BLaER1 (cell line): ENCODE results near the gene MEIS1.

Experiments
- H3K27ac ChIP-seq: shearing (Covaris generic); formaldehyde crosslinking; 2 replicates; pipeline ENCODE4 v1.8.1; 2022
- H3K27me3 ChIP-seq: shearing (Covaris generic); formaldehyde crosslinking; 2 replicates; pipeline ENCODE4 v1.8.1; 2022
- H3K36me3 ChIP-seq: shearing (Covaris generic); formaldehyde crosslinking; 2 replicates; pipeline ENCODE4 v1.8.1; 2022
- H3K4me1 ChIP-seq: shearing (Covaris generic); formaldehyde crosslinking; 2 replicates; pipeline ENCODE4 v1.8.1; 2022
- H3K4me2 ChIP-seq: shearing (Covaris generic); formaldehyde crosslinking; 2 replicates; pipeline ENCODE4 v1.8.1; 2022
- H3K4me3 ChIP-seq: shearing (Covaris generic); formaldehyde crosslinking; 2 replicates; pipeline ENCODE4 v1.8.1; 2022
- H3K9ac ChIP-seq: shearing (Covaris generic); formaldehyde crosslinking; 2 replicates; pipeline ENCODE4 v1.8.1; 2022
- H3K9me3 ChIP-seq: shearing (Covaris generic); formaldehyde crosslinking; 2 replicates; pipeline ENCODE4 v1.8.1; 2022
- H4K20me1 ChIP-seq: shearing (Covaris generic); formaldehyde crosslinking; 2 replicates; pipeline ENCODE4 v1.8.1; 2022
- Cebpa-rat ChIP-seq: shearing (Covaris generic); IDR thresholded peaks from 2 replicates; pipeline ENCODE4 v1.8.1; 2022

MEIS1 gene

DNA sequence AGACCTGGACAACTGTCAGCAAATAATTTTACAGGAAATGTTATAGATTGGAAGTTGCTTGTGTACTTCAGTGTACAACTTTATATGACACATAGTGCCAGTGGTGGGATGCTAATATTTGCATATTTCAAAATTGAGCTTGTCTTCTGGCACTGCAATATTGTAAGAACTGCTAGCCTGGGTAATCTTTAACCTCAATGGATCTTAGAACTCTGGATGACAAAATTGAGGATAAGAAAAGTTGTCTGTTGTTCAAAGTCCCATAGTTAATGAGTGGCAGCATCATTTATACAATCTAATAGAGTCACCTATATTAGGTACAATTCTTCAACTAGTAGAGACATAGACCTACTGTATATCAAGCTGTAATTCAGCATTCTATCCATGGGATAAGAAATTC, 110.3 kb downstream of the MEIS1 start:
- Histone ChIP-seq H4K20me1 (no peaks in the 10 kb centered on the region), H3K36me3 (no peaks in the 10 kb centered on the region), H3K27ac (no peak overlapping the region), H3K27me3 (no peaks in the 10 kb centered on the region), H3K9me3 (no peaks in the 10 kb centered on the region), H3K4me3 (no peak overlapping the region), H3K9ac (no peak overlapping the region), H3K4me2 (no peak overlapping the region), H3K4me1 (no peaks in the 10 kb centered on the region)
- no peak for TF ChIP-seq Cebpa-rat

DNA sequence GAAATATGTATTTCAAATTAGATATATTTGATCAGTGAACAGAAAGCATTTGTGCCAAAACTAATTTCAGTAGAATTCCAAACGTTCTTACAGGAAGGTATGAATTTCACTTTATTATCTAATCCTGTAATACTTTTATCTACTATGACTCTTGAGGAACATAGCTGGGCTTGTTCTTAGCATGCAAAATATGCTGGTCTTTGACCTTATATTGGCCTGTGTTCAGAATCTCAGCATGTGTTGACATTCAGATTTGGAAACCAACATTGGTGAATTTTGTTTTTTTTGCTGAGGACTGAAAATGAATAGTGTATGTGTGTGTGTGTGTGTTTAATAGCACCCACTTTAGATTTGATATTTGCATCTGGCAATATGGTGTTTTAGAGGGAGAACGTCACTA, 112.2 kb downstream of the MEIS1 start:
- H3K4me3 ChIP-seq: no peak overlapping the region
- no peaks in the 10 kb centered on the region for H3K27me3 ChIP-seq
- no peak overlapping the region for H3K9ac ChIP-seq
- no peaks in the 10 kb centered on the region for H4K20me1 ChIP-seq
- H3K4me2 ChIP-seq: no peak overlapping the region
- no peaks in the 10 kb centered on the region for H3K9me3 ChIP-seq
- no peaks in the 10 kb centered on the region for H3K36me3 ChIP-seq
- H3K27ac ChIP-seq: no peak overlapping the region
- no peaks in the 10 kb centered on the region for H3K4me1 ChIP-seq
- TF ChIP-seq Cebpa-rat: no peak

DNA sequence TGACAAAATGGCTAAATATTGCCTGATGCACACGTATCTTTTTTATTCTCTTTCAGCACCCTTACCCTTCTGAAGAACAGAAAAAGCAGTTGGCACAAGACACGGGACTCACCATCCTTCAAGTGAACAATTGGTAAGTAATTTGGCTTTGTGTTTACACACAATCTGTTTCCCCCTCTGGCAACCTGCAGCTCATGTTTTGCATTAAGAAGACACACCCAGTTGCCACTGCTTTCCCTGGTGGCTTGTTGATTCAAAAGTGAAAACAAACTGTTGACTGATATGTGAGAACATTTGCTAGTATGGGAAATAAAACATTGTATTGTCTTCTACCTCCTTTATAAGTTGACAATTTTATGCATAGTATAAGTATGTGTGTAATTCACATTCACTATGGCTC, 113.0 kb downstream of the MEIS1 start:
- H3K4me3 ChIP-seq: no peak overlapping the region
- no peak overlapping the region for H3K9ac ChIP-seq
- H3K27me3 ChIP-seq: no peaks in the 10 kb centered on the region
- no peaks in the 10 kb centered on the region for H4K20me1 ChIP-seq
- no peaks in the 10 kb centered on the region for H3K9me3 ChIP-seq
- H3K4me2 ChIP-seq: no peak overlapping the region
- no peaks in the 10 kb centered on the region for H3K4me1 ChIP-seq
- H3K27ac ChIP-seq: no peak overlapping the region
- no peaks in the 10 kb centered on the region for H3K36me3 ChIP-seq
- TF ChIP-seq Cebpa-rat: no peak

DNA sequence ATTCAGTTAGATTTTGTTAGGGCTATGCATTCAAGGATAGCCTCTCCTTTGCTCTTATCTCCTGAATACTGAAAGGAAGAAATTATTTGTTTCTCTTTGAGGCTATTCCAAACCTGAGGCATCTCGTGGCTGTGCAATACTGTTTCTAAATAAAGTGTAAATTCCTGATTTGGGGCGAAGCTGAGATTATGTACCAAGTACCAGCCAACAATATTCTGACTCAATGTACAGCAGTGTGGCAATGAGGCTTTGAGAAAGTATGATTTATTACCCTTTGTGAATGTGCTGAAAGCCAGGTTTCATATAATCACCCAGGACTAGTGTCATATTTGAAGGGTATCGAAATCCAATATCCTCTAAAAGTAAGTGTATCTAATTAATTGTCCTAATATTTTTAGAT, 113.5 kb downstream of the MEIS1 start:
- Histone ChIP-seq H3K27me3 (no peaks in the 10 kb centered on the region), H3K4me3 (no peak overlapping the region), H3K4me2 (no peak overlapping the region), H3K9ac (no peak overlapping the region), H3K27ac (no peak overlapping the region), H3K9me3 (no peaks in the 10 kb centered on the region), H3K36me3 (no peaks in the 10 kb centered on the region), H4K20me1 (no peaks in the 10 kb centered on the region), H3K4me1 (no peaks in the 10 kb centered on the region)
- TF ChIP-seq Cebpa-rat: no peak

DNA sequence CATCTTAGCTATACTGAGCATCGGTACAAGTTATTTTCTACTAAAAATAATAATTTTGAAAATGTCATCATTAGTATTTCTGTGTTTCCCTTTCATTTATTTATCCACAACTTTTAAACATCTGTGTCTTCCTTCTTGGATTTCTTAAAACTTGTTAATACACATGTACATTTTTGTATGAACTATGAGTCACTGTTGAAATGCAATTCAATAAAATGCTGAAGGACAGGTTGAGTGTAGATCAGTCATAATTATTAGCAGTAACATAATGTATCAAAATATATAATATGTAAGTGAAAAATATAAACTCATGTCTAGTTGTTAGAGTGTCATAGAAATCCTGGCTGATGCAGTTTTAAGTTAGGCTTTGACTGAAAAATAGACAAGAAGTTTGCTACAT, 115.9 kb downstream of the MEIS1 start:
- H4K20me1 ChIP-seq: no peaks in the 10 kb centered on the region
- no peak overlapping the region for H3K4me3 ChIP-seq
- no peaks in the 10 kb centered on the region for H3K27me3 ChIP-seq
- no peak overlapping the region for H3K4me2 ChIP-seq
- H3K27ac ChIP-seq: no peak overlapping the region
- no peak for TF ChIP-seq Cebpa-rat
- H3K36me3 ChIP-seq: no peaks in the 10 kb centered on the region
- no peaks in the 10 kb centered on the region for H3K9me3 ChIP-seq
- no peak overlapping the region for H3K9ac ChIP-seq
- no peaks in the 10 kb centered on the region for H3K4me1 ChIP-seq

DNA sequence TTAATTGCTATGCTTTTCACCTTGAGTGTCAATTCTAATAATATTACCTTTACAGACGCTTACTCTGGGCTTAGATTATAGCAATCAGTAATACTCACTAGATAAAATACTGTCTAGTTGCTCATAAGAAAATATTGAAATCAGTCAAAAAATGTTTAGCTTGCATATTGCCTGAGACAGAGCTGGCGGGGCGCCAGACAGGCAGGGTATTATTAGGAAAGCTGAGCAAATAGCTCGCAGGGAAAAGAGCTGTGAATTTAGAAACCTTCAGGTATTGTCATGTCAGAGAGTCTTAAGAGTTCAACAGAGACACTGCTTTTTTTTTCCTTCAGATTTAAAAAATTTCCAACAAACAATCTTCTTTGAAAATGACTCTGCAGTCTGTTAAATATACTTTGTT, 118.4 kb downstream of the MEIS1 start:
- no peaks in the 10 kb centered on the region for H4K20me1 ChIP-seq

DNA sequence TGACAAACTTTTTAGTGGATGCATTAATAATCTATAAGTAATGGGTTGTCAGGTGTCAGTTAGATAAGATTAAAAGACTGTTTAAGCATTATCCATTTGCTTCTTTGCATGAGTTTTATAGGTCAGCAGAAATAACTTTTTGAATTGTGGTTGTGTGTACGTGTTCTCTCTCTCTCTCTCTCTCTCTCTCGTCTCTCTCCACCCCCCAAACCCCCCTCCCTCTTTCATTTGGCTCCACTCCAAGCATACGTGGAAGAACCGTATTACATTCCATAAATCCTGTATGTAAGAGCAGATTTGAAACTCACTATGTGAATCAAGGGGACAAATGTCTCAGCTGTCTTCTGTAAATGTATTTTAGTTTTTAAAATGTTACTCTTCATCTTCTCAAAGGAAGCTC, 120.2 kb downstream of the MEIS1 start:
- no peak overlapping the region for H3K9ac ChIP-seq
- H4K20me1 ChIP-seq: no peaks in the 10 kb centered on the region
- H3K9me3 ChIP-seq: no peaks in the 10 kb centered on the region
- no peak overlapping the region for H3K4me2 ChIP-seq
- no peaks in the 10 kb centered on the region for H3K27me3 ChIP-seq
- no peaks in the 10 kb centered on the region for H3K36me3 ChIP-seq
- no peaks in the 10 kb centered on the region for H3K4me1 ChIP-seq
- no peak overlapping the region for H3K27ac ChIP-seq
- no peak overlapping the region for H3K4me3 ChIP-seq
- no peak for TF ChIP-seq Cebpa-rat

More for the DNA sequence above, 118.4 kb downstream of the MEIS1 start:
- no peak for TF ChIP-seq Cebpa-rat
- no peaks in the 10 kb centered on the region for H3K27me3 ChIP-seq
- no peaks in the 10 kb centered on the region for H3K36me3 ChIP-seq
- H3K4me1 ChIP-seq: no peaks in the 10 kb centered on the region
- no peak overlapping the region for H3K27ac ChIP-seq
- H3K4me3 ChIP-seq: no peak overlapping the region
- H3K9ac ChIP-seq: no peak overlapping the region
- no peaks in the 10 kb centered on the region for H3K9me3 ChIP-seq
- no peak overlapping the region for H3K4me2 ChIP-seq

DNA sequence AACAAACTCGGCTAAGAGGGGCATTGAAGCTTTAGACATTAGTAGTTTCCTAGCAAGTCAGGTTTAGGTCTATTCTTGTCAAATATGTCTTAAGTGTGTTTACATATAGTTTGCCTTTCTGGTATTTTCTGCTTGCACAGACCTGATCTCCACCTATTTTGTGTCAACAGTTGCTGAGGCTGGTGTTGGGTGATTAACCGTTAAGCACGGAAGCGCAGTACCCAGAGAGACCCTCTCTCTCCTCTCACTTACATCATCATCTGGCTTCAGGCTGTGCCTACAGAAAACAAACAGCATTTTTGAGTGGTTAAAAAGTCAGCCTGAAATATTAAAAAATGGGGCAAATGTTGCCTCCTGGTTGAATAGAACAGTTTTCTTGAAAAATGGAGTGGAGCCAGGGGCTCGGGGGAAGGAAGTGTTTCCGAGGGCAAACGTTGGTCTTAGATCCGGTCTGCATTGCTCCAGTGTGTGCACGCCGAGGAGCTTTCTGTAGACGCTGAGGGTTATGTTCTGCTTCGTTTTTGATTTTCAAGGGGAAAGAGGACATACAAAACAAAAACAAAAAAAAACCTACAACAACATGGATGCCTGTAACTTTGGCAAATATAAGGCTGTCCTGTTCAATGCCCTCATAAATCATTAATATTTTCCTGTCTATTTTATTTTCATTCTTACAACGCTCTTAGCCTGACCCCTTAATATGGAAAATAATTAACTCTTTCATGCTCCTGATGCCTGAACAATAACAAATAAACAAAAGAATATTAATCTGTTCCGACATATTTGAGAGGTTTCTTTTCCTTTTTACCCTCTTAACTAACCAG, 120.8 kb downstream of the MEIS1 start:
- Histone ChIP-seq H3K36me3 (no peaks in the 10 kb centered on the region), H3K4me2 (no peak overlapping the region), H3K9me3 (no peaks in the 10 kb centered on the region), H3K27ac (no peak overlapping the region), H3K4me3 (no peak overlapping the region), H4K20me1 (no peaks in the 10 kb centered on the region), H3K9ac (no peak overlapping the region), H3K4me1 (no peaks in the 10 kb centered on the region), H3K27me3 (no peaks in the 10 kb centered on the region)
- no peak for TF ChIP-seq Cebpa-rat

DNA sequence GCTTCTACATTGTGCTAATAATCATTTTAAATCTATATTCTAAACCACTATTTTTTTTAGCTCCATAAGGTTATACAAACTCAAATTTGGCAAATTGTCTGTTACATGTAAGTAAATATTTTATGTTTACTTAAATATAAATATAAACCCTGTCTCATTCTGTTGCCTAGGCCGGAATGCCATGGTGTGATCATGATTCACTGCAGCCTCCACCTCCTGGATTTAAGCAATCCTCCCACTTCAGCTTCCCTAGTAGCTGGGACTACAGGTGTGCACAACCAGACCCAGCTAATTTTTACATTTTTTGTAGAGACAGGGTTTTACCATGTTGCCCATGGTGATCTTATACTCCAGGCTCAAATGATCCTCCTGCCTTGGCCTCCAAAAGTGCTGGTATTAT, 124.7 kb downstream of the MEIS1 start:
- no peak for TF ChIP-seq Cebpa-rat
- Histone ChIP-seq H3K9ac (no peak overlapping the region), H3K36me3 (no peaks in the 10 kb centered on the region), H3K4me1 (no peaks in the 10 kb centered on the region), H3K9me3 (no peaks in the 10 kb centered on the region), H3K27me3 (no peaks in the 10 kb centered on the region), H3K27ac (no peak overlapping the region), H4K20me1 (no peaks in the 10 kb centered on the region), H3K4me2 (no peak overlapping the region), H3K4me3 (no peak overlapping the region)

DNA sequence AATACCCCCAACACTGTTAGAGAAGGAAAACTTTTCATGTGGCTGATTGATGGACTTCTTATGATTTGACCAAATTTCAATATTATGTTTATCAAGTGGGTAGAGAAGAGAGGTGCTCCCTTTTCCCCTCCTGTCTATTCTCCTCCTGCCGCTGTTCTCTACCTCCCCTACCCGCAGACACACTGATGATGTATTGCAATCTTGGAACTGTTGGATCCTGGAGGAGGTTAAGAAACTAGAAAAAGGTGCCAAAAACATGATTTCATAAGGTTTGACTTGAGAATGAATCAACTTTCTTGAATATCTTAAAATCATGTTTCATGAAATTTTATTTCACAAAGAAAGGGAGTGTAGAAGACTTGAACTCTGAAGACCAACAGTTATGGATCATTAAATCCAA, 125.8 kb downstream of the MEIS1 start:
- H3K9ac ChIP-seq: no peak overlapping the region
- TF ChIP-seq Cebpa-rat: no peak

More for the DNA sequence above, 125.8 kb downstream of the MEIS1 start:
- Histone ChIP-seq H3K4me1 (no peaks in the 10 kb centered on the region), H4K20me1 (no peaks in the 10 kb centered on the region), H3K9me3 (no peaks in the 10 kb centered on the region), H3K27me3 (no peaks in the 10 kb centered on the region), H3K4me3 (no peak overlapping the region), H3K4me2 (no peak overlapping the region), H3K27ac (no peak overlapping the region), H3K36me3 (no peaks in the 10 kb centered on the region)
